ENCODE data around the gene TRNT1.
A peak's percentile ranks its signal among the peaks of the same experiment; 100 is the strongest.

Gene TRNT1

DNA sequence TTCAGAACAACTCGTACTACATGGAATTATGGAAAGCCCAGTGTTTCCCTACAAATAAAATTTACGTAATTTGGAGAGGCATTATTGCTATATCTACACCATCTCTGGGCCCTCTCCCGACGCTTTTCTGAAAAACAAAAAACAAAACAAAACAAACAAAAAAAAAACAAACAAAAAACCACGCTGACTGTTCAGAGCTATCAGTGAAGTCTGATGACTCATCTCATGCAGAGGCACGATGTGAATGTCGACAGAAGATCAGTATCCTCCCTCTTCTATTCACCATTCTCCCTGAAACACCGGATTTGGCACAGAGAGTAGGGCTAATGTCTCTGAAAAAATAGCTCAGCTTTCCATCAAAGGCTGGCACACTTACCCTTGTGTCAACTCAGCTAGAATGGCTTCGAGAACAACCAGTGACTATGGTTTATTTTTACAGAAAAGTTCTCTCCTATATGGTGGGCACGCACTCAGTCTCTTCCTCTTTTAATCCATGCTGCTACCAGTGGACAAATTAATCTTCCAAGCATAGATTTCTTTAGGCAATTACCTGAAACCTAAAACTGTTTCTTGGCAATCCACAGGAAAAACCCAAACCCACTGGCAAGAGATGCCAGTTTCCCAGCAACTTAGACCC, 51.2 kb downstream of the TRNT1 start:
- no peak for DNase-seq (ENCODE audit: low read depth in 4 of 4, low spot score in 1 of 4)

DNA sequence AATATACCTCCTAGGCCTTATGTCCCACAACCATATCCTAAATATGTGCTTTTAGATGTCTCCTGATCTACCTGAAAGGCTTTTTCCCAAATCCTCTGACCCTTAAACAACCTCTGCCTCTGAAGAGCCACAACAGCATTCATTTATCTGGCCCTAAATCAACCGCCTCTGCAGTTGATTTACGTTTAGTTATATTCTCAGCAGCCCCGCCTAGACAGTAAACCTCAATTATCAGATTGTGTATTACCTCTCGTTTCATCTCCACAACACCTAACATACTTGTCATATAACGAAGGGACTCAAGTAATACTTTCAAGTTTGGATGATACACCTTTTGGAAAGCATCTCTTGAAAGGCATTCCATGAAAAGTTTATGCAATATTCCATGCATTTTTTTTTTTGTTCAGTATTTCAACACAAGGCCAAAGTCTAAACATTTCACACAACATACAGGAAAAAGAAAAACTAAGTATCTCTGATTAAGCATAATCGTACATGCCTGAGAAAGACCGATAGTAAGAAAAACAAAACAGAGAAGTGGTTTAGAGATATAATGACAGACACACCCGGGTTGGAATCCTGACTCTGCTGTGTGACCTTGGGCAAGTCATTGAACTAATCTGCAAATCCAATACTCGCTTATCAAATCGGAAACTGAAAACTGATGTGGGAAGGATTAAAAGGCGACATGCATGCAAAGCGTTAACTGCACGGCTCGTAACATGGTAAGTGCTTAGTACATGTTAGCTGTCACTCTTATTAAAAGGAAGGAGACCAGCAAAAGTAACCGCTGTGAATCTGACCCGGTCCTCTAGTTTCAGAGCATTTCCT, 52.0 kb downstream of the TRNT1 start:
- DNase-seq (ENCODE audit: low read depth in 4 of 4, low spot score in 1 of 4) = no peak

DNA sequence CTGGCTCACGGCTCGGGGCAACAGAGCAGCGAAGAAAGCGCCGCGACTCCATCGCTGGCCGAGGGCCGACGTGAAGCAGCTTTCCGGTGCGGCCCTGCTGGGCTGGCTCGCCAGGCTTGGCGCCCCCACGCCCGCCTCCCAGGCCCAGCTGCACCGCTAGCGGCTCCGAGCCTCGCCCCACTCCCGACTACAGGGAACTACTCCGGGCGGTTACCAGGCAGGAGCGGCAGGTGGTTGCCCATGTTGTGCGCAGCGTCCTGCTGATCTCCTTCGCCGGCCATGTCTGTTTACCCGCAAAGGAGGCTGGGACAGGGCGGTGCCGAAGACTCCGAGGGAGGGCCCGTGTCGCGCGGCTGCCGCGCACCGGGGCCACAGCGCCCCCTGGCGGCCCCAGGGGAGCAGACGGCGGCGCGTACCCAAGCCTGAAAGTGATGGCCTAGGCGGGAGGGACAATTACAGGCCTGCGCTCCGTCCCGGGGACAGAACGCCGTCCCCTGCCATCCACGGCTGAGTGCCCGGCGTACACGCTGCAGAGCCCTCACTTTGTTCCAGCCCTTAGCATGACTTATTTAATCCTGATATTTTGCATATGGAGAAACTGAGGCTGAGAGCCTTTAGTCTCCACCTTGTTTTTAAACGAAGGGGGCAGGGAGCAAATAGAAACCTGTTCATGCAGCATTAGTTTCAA, 52.8 kb downstream of the TRNT1 start, which contains the start of gene CRBN:
TSS of gene CRBN (minus strand) at position 285 of the 688 bp plus-strand sequence. CDS start at position 281, 4 bp downstream.
- peak; percentile 67 to 80 (median 72) for DNase-seq (ENCODE audit: low read depth in 4 of 4, low spot score in 1 of 4)

DNA sequence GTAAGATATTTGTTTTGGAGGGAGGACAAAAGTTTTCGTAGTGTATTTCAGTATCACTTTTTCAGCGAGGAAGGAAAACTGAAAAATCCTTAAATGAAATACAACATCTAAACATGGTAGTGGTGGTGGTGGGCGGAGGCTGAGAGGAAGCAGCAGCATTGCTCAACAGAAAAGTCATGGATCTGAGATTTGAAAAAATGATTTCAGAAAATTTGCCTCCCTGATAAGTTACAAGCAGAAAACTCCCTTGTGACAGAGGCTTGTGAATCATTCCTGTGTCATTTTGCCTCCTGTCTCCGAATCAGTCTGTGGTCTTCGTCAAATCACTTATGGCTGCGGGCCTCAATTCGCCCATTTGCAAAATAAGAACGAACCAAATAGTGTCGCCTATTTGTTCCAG, 53.7 kb downstream of the TRNT1 start:
- no peak for DNase-seq (ENCODE audit: low read depth in 4 of 4, low spot score in 1 of 4)

DNA sequence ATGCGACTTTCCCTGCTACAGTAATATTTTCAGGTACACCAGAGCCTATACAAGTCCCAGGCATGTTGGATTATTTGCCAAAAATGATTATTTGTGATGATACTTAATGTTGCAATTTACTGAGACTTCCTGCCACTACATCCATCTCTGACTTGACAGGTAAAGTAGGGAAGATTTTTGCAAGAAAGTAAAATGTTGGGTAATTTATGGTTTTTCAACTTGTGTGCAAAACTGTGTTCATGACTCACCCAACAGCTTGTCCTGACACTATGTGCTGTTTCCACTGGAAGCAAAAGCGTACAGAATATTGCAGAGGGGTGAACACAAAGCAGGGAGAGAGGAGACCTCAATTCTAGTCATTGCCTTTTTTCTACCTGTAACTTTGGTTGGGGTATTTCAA, 58.1 kb downstream of the TRNT1 start:
- DNase-seq (ENCODE audit: low read depth in 4 of 4, low spot score in 1 of 4) = no peak

DNA sequence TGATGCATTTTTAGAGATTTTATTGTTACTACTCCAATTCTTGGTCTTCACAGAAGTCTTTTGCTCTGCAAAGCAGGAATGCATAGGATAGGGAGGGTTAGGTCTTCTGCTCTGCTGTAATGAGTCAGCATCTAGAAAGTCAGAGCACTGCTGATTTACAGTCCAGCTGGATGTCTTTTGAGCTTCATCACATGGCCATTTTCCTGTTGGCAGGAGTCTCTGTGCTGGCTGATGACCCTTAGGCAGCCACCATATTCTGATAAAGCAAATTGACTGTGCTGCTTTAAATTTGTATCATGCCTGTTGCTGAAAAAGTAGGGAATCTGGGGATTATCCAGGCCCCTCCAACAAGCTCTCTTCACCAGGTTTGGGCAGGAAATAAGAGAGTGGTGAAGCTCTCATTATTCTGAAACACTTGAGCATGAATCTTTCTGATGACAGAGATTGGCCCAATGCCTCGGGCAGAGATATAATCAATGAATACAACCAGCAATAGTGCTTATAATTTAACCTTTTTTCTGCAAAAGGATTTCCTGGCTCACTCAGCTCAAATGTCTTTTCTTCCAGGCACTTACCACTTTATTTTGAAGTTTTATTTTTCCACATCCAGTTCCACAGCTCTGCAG, 62.5 kb downstream of the TRNT1 start:
- no peak for DNase-seq (ENCODE audit: low read depth in 4 of 4, low spot score in 1 of 4)

DNA sequence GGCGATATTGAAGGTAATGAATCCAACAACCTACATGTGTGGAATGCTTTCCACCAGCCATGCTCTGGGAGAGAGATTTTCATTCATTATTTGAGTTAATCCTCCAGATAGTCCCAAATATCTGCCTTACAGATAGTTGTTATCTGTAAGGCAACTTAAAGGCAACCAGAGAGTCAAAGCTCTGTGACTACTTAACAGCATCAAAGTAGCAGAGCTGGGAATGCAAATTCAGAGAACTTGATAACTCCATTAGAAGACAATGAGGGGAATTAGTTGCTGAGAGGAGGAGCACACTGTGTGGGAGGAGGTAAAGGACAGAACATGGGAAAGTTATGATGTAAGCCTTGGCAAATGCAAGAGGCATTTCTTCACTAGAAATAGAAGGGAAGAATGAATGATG, 63.2 kb downstream of the TRNT1 start:
- DNase-seq (ENCODE audit: low read depth in 4 of 4, low spot score in 1 of 4) = no peak

DNA sequence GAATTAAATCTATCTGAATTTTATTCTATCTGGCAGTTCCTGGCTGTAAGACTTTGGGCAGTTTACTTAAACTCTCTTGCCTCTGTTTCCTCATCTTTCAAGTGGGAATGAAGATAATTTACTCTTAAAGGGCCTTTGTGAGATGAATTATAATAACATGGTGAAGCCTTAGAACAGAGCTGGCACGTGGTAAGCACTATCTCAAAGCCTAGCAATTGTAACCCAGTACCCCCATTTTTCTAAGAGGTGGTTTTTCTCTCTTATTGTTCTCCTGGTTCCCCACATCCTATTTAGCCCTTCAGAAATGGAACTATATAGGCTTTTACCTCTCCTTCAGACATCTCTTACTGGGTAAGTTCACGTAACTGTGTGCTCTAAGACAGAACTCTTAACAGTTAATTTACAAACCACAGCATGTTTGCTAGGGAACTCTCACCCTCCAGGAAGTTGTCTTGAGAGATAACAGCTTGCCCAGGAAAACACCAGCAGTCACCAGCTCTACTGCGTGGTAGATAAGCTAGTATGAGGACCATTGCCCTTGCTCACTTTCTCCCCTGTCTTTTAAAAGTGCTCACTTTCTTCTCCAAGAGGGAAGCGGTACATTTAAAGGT, 65.0 kb downstream of the TRNT1 start:
- DNase-seq (ENCODE audit: low read depth in 4 of 4, low spot score in 1 of 4) = no peak

DNA sequence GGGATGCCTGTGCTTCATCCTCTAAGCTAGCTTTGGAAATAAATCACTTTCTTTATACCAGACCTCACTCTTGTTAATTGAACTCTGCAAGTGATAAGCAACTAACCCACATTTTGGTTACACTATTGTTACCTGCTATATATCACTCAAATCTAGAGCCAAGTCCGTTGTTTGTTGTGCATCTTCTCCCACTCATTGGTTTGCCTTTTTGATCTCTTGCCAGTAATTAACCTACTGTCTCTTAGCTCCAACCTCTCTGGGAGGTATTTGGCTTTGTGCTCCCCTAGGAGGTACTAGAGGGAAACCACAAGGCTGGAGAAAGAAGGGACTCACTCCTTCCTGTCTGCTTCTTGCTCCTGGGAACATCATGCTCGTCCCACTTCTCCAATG, 65.5 kb downstream of the TRNT1 start:
- no peak for DNase-seq (ENCODE audit: low read depth in 4 of 4, low spot score in 1 of 4)

DNA sequence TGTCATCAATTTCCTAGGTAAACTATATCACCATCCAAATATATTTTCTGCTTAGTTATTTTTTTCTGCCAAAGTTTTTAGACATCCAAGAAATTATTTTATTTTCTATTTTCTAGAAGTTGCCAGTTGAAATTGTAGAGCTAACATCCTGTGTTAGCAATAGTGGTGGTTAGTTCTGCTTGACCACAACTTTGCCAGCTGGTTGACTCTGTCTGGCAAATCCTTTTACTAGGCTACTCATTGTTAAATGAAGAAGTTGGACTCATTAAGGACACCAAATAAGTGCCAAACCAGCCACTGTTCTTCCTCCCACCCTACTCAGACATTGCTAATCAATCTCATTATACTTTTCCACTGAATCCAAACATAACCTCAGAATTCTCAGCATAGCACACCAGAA, 68.1 kb downstream of the TRNT1 start:
- DNase-seq (ENCODE audit: low read depth in 4 of 4, low spot score in 1 of 4) = no peak

DNA sequence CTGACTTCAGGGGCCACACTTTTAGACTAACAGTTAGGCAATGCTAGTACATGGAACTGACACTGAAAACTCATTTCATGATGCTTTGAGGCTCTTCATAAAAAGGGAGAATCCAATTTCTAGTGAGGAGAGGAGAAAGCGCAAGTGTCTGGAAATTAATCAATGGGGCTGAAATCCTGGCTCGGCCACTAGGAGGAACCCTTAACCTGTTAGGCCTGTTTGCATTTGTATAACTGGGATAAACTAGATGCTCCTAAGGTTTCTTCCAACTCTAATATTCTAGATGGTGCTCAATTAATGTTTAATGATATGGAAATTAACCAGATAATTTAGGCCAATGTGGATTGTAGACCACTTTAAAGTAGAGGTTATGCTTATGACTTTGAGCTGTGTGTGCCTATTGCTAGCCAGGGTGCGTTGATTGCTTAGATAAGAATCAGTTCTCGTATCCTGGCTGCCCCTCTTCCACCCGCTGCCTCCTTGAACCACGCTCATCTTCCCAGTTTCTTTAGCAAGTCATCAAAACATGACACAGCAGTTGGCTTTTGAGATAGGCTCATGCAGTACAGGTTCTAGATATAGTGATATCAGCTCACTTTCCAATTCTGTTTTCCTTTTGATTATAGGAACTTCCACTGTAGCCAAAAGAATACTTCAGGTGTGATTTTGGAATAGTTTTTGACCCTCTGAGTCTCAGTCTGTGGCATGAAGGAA, 69.6 kb downstream of the TRNT1 start:
- no peak for DNase-seq (ENCODE audit: low read depth in 4 of 4, low spot score in 1 of 4)

Measured in stimulated activated CD4-positive, alpha-beta T cell treated with anti-CD3 and anti-CD28 coated beads, Interleukin-1b, Interleukin-23, amount 100 ng/mL, for 24 hours (primary cell).